Renal pelvis (tissue), 4 donors: Measurements from ENCODE around the gene LPAR3. TPM values are rescaled to one million over a fixed set of nuclear protein-coding genes. Genes with fewer than 3 reads are reported as not detected.
A peak's percentile ranks its signal among the peaks of the same experiment; 100 is the strongest.

ENCODE experiments used
- DNase-seq: peaks from one replicate; pipeline ENCODE4 v3.0.0-alpha.2; 2013
- polyA plus RNA-seq, 3 donors: library from polyadenylated mRNA; unstranded; fragments of 120-200 nt; gene quantifications; one replicate each; pipeline ENCODE4 v1.2.1, GENCODE V29; 2013; ENCODE audit not compliant: insufficient read length in 3 of 3

Gene LPAR3
- polyA plus RNA-seq, 3 donors, result 0.87 to 2.4 (median 1.2) TPM

DNA sequence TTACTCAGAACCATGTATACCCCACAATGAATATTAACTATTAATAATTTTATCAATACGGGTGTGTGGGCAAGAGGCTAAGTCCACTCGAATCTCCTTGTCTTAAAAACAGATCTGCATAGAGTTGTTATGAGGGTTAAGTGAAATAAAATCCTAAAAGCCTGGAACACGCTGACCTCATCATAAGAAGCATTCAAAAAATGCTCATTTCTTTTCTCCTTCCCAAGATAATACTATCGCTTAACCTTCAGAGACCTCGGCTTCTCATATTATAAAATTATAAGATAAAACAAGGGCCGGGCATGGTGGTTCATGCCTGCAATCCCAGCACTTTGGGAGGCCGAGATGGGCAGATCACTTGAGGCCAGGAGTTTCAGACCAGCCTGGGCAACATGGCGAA lies 35.1 kb downstream of the LPAR3 start:
- no peak for DNase-seq

DNA sequence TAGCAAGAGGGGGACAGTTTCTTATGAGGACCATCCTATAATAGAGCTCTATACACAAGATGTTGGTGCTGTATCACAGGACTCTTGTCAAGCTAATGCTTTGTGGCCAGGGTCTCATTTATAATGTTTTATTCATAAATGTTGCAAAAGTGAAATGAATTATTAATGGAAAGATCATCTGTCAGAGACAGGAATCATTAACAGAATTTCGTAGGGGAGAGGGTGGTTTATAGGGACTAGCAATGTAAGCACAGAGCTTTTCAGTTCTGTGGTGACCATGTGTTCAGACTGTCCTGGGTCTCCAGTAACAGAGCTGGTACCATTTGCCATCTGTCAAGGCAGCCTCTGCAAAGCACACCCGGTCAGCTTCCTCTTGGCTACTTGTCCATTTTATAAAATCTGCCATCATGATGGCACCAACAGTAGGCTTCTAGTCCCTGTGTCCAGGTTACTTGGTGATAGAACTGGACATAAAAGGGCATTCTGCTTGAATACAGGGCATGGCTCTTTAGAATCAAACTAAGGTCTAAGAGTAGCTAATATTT lies 36.2 kb downstream of the LPAR3 start:
- no peak for DNase-seq

GRCh38 chr1:84855691-84856630 lies 37.0 kb downstream of the LPAR3 start:
- DNase-seq, result no peak

GRCh38 chr1:84855168-84855567 lies 37.8 kb downstream of the LPAR3 start:
- DNase-seq, result no peak

GRCh38 chr1:84853741-84854721 lies 39.0 kb downstream of the LPAR3 start:
- no peak for DNase-seq

DNA sequence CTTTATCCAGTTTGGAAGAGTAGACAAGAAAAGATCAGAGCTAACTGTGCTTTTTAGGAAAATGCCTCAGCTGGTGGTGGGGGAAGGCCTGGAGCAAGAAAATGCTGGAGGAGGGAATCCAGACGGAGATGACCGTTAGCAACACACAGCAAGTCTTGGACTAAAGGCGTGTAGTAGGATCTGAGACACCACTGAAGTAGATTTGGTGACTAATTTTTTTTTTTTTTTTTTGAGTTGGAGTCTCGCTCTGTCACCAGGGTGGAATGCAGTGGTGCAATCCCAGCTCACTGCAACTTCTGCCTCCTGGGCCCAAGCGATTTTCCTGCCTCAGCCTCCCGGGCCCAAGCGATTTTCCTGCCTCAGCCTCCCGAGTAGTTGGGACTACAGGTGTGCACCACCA lies 41.2 kb downstream of the LPAR3 start:
- DNase-seq, result no peak

- no peak for DNase-seq
Observed at GRCh38 chr1:84849357-84849975, 43.5 kb downstream of the LPAR3 start.

DNA sequence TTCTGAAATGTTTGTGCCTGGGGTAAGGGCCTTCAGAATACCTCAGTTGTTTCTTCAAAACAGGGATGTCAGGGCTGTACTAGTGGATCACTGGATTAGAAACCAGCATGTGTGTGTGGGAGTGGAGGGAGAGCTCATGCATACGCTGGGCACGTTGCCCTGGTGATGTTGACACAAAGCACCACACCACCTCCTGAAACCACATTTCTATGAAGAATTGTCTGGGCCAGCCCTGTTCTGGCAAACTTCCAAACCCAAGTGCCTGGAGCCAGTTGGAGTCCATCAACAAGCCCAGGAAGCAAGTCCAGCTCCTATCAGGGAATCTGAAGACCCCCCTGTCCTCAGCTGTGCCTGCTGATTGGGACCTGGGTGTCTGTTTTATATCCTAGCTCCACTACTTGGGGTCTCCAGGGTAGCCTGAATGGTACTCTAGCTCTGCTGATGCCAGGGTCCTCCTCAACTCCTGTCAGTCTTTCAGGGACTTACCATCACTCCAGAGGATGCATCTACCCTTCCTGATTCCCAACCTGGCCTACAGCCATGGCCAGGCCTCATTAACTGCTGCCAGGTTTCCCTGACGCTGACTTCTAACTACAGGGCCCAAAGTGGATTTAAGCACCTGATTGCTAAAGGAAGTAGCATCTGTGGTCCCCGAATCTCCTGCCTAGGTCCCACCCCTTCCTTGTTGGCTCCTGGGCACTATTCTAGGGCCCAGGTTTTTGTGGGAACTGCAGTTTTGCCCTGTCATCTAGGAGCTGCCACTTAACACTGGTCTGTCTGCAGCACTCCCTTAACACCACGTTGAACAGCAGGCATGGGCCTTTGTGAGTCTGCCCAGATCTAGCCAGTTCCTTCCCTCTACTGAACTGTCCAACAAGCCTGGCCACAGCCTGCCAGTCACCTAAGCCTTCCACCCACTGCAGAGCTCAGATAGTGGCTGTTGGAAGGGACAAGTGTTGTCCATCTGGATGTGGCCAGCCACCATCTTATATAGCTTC lies 45.5 kb downstream of the LPAR3 start:
- peak; percentile 79 for DNase-seq

DNA sequence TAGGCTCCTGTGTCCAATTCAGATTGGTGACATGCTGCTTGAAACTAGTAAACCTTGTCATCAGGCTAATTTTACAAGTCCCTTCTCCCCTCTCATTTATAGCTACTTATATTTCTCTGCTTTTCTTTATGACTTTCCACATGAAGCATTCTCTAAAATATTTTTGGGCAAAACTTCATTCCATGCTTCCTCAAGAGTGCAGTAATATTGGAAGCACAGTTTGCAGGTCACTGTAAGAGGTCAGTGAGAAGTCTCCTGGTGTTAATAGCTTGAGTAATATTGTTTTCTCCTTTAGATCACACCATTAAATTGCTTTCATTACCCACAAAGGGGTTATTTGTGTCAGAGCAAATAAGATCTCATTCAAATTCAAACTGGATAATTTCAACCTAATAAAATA lies 46.6 kb downstream of the LPAR3 start:
- no peak for DNase-seq

GRCh38 chr1:84845357-84845756 lies 47.6 kb downstream of the LPAR3 start:
- DNase-seq, result no peak

- DNase-seq, result no peak
Observed at GRCh38 chr1:84844094-84844493, 48.9 kb downstream of the LPAR3 start.

GRCh38 chr1:84842748-84843231 lies 50.2 kb downstream of the LPAR3 start:
- no peak for DNase-seq

DNA sequence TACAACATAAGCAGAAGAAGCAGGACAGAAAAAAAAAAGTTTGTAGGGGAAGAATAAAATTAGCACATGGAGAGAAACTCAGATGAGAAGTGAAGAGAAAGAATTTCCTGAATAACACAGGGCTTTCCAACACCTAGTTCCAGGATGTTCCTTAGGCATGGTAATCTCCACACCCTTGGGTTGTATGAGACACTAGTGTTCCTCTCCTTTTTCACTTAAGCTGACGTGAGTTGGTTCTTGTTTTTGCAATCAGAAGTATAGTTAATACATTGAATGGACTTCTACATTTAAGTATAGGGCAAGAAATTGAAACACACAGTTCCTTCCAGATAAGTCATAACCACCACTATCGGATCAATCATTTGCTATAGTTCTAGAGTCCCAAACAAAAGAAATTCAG lies 51.0 kb downstream of the LPAR3 start:
- no peak for DNase-seq

- DNase-seq, result no peak
Observed at GRCh38 chr1:84840346-84840745, 52.7 kb downstream of the LPAR3 start.

DNA sequence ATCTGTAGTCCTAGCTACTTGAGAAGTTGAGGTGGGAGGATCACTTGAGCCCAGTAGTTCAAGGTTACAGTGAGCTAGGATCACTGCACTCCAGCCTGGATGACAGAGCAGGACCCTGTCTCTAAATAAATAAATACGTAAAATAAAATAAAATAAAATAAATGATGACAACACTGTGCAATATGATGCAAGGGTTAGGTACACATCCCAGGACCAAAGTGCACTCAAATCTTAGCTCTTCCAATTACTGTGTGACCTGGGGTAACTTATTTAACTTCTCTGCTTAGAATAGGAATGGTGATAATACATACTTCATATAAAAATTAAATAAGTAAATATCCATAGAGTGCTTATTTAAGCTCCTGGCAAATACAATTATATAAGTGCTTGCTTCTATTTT lies 53.5 kb downstream of the LPAR3 start:
- no peak for DNase-seq

- no peak for DNase-seq
Observed at GRCh38 chr1:84836145-84836544, 56.9 kb downstream of the LPAR3 start.

DNA sequence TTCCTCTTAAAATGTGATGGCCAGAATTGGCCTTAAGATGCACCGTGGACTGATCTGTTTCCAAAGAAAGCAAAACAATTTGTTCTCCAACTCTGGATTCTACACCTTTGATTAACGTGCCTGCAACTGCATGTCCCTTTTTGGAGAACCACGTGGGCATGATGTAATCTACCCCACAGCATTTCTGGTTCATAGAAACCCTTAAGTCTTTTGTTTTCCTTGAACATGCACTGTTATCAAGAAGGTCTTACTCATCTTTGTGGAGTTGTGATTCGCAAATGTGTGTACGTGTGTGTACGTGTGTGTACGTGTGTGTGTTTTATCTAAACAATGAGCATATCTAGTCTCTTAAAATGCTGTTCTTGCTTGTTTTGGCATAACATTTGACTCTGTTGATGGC lies 57.8 kb downstream of the LPAR3 start:
- no peak for DNase-seq

DNA sequence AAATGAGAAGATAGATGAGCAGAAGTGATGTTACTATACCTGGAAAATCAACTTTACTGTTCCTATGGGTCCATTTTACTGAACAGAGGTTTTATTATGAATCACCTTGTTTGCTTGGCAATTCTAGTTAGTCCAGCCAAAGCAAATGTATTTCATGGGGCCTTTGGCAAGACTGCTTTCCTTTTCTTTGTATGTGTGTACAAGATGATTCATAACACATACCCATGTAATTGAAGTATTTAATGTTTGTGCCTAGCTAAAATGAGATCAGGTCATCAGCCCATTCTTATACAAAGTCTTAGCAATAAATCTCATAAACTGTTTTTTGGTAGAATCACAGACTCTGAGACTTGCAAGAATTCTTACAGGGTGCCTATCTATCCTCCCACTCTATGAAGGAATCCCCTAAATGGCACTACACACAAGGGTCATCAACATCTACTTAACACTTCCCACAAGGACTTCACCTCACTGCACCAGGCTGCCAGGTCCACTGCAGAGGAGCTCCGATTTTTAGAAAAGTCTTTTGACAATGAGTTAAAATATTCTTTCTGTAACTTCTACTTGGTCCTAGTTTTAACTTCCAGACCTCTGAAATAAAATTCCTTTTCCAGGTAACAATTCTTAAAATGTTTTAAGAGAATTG lies 58.5 kb downstream of the LPAR3 start:
- DNase-seq, result no peak

DNA sequence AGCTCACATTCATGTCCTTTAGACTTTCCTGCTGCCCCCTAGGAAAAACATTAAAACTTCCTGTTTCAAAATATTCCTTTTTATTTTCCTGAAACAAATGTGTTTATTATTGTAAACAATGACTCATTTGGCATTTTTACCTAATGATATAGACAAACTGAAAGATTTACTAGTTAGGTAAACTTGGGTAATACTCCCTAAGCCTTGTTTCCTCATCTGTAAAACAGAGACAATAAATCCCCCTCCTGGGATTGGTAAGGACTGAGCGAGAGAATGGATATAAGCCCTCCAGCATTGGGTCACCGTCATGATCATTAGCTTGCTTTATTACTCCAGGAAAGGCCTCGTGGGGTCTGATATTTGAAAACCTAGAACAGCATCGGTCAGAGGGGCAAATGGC lies 59.8 kb downstream of the LPAR3 start:
- no peak for DNase-seq

GRCh38 chr1:84830136-84830535 lies 62.9 kb downstream of the LPAR3 start:
- DNase-seq, result no peak
